ENCODE data around the gene CGN.
A peak's percentile ranks its signal among the peaks of the same experiment; 100 is the strongest.

The CGN gene, protein sequence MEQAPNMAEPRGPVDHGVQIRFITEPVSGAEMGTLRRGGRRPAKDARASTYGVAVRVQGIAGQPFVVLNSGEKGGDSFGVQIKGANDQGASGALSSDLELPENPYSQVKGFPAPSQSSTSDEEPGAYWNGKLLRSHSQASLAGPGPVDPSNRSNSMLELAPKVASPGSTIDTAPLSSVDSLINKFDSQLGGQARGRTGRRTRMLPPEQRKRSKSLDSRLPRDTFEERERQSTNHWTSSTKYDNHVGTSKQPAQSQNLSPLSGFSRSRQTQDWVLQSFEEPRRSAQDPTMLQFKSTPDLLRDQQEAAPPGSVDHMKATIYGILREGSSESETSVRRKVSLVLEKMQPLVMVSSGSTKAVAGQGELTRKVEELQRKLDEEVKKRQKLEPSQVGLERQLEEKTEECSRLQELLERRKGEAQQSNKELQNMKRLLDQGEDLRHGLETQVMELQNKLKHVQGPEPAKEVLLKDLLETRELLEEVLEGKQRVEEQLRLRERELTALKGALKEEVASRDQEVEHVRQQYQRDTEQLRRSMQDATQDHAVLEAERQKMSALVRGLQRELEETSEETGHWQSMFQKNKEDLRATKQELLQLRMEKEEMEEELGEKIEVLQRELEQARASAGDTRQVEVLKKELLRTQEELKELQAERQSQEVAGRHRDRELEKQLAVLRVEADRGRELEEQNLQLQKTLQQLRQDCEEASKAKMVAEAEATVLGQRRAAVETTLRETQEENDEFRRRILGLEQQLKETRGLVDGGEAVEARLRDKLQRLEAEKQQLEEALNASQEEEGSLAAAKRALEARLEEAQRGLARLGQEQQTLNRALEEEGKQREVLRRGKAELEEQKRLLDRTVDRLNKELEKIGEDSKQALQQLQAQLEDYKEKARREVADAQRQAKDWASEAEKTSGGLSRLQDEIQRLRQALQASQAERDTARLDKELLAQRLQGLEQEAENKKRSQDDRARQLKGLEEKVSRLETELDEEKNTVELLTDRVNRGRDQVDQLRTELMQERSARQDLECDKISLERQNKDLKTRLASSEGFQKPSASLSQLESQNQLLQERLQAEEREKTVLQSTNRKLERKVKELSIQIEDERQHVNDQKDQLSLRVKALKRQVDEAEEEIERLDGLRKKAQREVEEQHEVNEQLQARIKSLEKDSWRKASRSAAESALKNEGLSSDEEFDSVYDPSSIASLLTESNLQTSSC

GRCh38 chr1:151510957-151511635 lies at the start of gene CGN:
Gene CGN, plus strand, starts transcription at chr1:151511387. Its CDS starts 7,133 bp downstream, at chr1:151518520.
- DNase-seq: peak; percentile 87

GRCh38 chr1:151461694-151462093 lies 49.5 kb upstream of the CGN start:
- DNase-seq: no peak

- DNase-seq: no peak
Observed at GRCh38 chr1:151465026-151465425, 46.2 kb upstream of the CGN start.

GRCh38 chr1:151472856-151473731 lies 38.1 kb upstream of the CGN start:
- DNase-seq: peak; percentile 48

GRCh38 chr1:151474745-151475144 lies 36.4 kb upstream of the CGN start:
- DNase-seq: no peak

GRCh38 chr1:151475175-151475574 lies 36.0 kb upstream of the CGN start:
- DNase-seq: no peak

DNA sequence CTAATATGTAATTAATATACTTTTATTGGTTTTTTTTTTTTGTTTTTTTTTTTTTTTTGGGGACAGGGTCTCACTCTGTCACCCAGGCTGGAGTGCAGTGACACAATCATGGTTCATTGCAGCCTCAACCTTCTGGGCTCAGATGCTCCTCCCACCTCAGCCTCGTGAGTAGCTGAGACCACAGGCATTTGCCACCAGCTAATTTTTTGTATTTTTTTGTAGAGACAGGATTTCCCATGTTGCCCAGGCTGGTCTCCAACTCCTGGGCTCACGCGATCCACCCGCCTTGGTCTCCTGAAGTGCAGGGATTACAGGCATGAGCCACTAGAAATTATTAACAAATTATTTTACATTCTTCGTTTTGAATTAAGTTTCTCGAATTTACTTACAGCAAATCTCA lies 35.1 kb upstream of the CGN start:
- no peak for DNase-seq

DNA sequence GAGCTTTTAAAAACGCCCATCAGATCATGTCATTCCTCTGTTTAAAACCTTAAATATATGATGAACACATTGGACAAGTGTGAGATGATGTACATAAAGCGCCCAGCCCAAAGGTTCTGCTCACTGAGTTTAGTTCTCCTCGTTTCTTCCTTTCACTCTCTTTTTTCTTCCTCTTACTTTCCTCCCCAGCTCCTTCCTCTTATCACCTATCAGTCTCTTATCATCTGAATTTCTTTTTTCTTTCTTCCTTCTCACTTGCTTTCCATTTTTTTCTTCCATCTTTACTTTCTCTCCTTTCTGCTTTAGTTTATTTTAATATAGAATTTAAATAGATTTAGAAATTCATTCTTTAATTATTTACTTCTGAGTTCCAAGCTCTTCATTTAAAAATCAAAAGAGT lies 34.1 kb upstream of the CGN start:
- no peak for DNase-seq

DNA sequence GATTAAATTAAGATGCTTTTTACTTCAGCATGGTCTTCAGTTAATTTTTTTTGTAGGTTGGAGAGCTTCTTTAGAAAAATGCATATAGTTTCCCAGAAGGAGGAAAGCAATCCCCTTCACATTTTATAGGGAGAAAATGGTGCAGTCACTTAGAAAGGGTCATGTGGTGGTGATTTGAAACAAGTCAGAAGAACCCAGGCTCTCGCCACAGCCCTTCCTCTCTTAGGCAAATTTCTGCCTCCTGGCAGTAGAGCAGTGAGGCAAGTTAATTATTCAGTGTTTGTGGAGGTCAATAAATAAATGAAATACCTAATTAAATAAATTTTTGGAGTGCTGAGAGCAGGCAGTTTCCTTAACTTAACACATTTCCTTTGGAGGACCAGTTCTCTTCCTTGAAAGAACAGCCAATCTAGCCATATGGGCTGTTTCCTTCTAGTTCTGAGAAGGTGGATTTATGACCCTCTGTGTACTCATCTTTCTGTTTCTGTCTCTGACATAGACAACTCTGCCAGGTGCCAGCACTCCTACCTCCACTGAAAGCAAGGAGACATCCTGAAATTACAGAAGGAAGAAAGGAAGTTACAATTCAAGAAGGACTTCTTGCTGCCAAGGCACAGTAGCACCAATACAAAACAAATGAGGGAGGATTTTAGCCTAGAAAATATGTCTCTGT lies 32.9 kb upstream of the CGN start:
- no peak for DNase-seq

GRCh38 chr1:151478923-151479322 lies 32.3 kb upstream of the CGN start:
- DNase-seq: no peak

DNA sequence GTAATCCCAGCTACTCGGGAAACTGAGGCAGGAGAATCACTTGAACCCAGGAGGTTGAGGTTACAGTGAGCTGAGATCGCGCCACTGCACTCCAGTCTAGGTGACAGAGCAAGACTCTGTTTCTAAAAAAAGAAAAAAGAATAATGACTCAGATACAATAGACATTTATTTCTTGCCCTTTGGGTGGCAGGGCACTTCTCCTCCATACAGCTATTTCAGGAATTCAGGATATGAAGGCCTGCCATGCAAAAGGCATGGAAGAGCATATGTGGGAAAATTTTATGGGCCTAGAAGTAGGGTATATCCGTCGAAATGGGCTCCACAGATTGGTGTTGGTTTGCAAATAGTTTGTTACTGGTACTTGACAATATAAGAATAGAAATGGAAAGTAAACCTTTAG lies 31.7 kb upstream of the CGN start:
- DNase-seq: no peak

DNA sequence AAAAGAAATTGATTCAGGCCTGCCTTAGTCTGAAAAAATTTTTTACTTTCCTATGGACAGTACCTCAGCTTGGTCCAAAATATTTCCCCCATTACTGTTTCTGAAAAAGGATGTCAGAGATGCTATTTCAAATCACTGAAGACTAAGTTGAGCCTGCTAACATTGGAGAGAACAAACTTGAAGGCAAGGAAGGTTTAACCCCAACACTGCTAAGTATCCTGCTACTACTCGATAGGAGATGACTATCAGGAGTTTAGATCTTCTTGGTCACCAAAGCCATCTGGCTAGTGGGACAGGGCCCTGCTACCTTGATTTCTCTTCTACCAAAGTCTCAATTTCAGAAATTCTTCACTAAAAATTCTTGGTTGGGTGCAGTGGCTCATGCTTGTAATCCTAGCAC lies 29.2 kb upstream of the CGN start:
- DNase-seq: no peak

GRCh38 chr1:151485685-151486255 lies 25.4 kb upstream of the CGN start:
- DNase-seq: no peak

DNA sequence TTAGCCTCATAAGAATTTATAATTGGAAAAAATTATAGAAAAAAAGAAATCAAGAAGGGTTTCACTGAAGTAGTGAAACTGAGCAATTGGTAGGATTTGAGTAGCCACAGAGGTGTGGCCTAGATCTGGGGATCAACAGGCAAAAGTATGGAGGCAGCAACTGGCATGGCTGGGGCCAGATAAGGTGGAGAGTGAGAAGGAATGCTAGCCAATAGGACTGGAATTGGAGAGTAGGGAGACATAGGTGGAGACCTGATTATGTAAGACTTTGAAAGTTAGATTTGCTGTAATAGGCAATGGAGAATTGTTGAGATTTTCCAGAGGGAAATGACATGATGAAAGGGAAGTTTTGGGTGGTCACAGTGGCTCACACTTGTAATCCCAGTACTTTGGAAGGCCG lies 24.6 kb upstream of the CGN start:
- no peak for DNase-seq

DNA sequence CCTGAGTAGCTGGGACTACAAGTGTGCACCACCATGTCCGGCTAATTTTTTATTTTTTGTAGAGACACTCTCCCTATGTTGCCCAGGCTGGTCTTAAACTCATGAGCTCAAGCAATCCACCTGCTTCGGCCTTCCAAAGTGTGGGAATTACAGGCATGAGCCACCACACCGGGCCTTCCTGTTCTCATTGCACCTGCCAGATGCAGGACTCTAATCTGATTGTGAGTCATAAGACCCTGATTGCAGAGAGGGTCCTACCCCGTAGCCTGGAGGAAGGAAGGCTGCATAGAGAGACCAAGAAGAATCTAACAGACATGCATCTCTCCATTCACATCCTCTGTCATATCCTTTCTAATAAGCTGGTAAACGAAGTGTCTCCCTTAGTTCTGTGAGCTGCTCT lies 19.5 kb upstream of the CGN start:
- DNase-seq: no peak

GRCh38 chr1:151492120-151492519 lies 19.1 kb upstream of the CGN start:
- DNase-seq: no peak

- DNase-seq: no peak
Observed at GRCh38 chr1:151493042-151493441, 18.1 kb upstream of the CGN start.

- no peak for DNase-seq
Observed at GRCh38 chr1:151494741-151495281, 16.4 kb upstream of the CGN start.

- no peak for DNase-seq
Observed at GRCh38 chr1:151495316-151495715, 15.9 kb upstream of the CGN start.

DNA sequence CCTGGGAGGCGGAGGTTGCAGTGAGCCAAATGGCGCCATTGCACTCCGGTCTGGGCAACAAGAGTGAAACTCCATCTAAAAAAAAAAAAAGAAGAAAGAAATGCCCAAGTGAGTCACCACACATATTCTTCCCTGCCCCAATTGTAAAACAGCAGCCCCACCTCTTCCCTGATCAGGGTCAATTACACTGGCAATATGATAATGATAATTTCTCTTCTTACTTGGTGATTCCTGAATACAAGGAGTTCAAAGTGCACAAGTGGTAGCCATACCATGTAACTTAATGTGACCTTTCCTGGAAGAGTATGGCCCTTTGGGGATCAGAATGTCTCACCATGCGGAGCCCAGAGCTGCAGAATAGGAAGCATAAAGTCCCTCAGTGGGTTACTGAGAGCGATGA lies 11.8 kb upstream of the CGN start:
- no peak for DNase-seq

- no peak for DNase-seq
Observed at GRCh38 chr1:151499930-151500329, 11.3 kb upstream of the CGN start.
